Measurements from ENCODE around the gene HSD11B1.

Gene HSD11B1

GRCh38 chr1:209723265-209723664 lies 18.6 kb downstream of the HSD11B1 start:
- no peak overlapping the region for H3K4me3 ChIP-seq (ENCODE audit: low read depth, low read length)
- TF ChIP-seq, protein P1, sequence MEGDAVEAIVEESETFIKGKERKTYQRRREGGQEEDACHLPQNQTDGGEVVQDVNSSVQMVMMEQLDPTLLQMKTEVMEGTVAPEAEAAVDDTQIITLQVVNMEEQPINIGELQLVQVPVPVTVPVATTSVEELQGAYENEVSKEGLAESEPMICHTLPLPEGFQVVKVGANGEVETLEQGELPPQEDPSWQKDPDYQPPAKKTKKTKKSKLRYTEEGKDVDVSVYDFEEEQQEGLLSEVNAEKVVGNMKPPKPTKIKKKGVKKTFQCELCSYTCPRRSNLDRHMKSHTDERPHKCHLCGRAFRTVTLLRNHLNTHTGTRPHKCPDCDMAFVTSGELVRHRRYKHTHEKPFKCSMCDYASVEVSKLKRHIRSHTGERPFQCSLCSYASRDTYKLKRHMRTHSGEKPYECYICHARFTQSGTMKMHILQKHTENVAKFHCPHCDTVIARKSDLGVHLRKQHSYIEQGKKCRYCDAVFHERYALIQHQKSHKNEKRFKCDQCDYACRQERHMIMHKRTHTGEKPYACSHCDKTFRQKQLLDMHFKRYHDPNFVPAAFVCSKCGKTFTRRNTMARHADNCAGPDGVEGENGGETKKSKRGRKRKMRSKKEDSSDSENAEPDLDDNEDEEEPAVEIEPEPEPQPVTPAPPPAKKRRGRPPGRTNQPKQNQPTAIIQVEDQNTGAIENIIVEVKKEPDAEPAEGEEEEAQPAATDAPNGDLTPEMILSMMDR (IDR thresholded peaks at IDR 0.05; ENCODE audit: low read depth, low read length, missing control alignments), result no peak
- no peak for DNase-seq (ENCODE audit: low read depth)

GRCh38 chr1:209723756-209724693 lies 19.4 kb downstream of the HSD11B1 start:
- no peak overlapping the region for H3K4me3 ChIP-seq (ENCODE audit: low read depth, low read length)
- no peak for DNase-seq (ENCODE audit: low read depth)
- TF ChIP-seq, protein P1 (IDR thresholded peaks at IDR 0.05; ENCODE audit: low read depth, low read length, missing control alignments), result no peak

GRCh38 chr1:209727286-209727685 lies 22.6 kb downstream of the HSD11B1 start:
- H3K4me3 ChIP-seq (ENCODE audit: low read depth, low read length), result no peak overlapping the region
- TF ChIP-seq, protein P1 (IDR thresholded peaks at IDR 0.05; ENCODE audit: low read depth, low read length, missing control alignments), result no peak
- DNase-seq (ENCODE audit: low read depth), result no peak

- DNase-seq (ENCODE audit: low read depth), result no peak
- no peak overlapping the region for H3K4me3 ChIP-seq (ENCODE audit: low read depth, low read length)
Observed at GRCh38 chr1:209727785-209728184, 23.1 kb downstream of the HSD11B1 start.

GRCh38 chr1:209728466-209728865 lies 23.8 kb downstream of the HSD11B1 start:
- DNase-seq (ENCODE audit: low read depth), result no peak
- H3K4me3 ChIP-seq (ENCODE audit: low read depth, low read length), result no peak overlapping the region
- TF ChIP-seq, protein P1 (IDR thresholded peaks at IDR 0.05; ENCODE audit: low read depth, low read length, missing control alignments), result no peak

More at GRCh38 chr1:209727785-209728184, 23.1 kb downstream of the HSD11B1 start:
- TF ChIP-seq, protein P1 (IDR thresholded peaks at IDR 0.05; ENCODE audit: low read depth, low read length, missing control alignments), result no peak

DNA sequence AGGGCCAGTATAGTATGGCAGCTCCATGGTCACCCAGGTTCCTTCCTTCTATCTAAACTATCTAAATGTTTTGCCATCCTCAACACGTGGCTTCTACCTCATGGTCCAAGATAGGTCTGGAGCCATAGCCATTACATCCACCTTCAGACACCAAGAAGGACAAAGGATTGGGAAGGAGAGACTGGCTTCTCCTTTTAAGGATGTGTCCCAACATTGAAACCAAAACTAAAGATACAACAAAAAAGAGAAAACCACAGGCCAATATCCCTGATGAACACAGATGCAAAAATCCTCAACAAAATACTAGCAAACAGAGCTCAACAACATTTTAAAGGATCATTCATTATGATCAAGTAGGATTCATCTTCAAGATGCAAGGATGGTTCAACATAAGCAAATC lies 24.8 kb downstream of the HSD11B1 start:
- TF ChIP-seq, protein P1 (IDR thresholded peaks at IDR 0.05; ENCODE audit: low read depth, low read length, missing control alignments), result no peak
- no peak for DNase-seq (ENCODE audit: low read depth)
- no peak overlapping the region for H3K4me3 ChIP-seq (ENCODE audit: low read depth, low read length)
